ENCODE data around the gene SAFB.
"Not testable (repeated sequence)": the region's sequence is repeated elsewhere in the genome, so short reads cannot be mapped to it uniquely, and the experiment has no call there.

Gene SAFB

GRCh38 chr19:5603626-5604025 lies 19.3 kb upstream of the SAFB start:
- Histone ChIP-seq H3K9me3 (ENCODE audit: control insufficient read depth, low read length) (no peaks in the 10 kb centered on the region), H3K27ac (no peak overlapping the region), H3K27me3 (ENCODE audit: control insufficient read depth, insufficient read depth, low read length) (no peaks in the 10 kb centered on the region), H3K36me3 (ENCODE audit: control insufficient read depth, insufficient read depth, low read length) (no peaks in the 10 kb centered on the region), H3K79me2 (peaks cover 44% of the 10 kb centered on the region), H3K9ac (no peak overlapping the region), H3K4me2 (ENCODE audit: low read length) (no peak overlapping the region), H3K4me1 (no peaks in the 10 kb centered on the region), H3K4me3 (ENCODE audit: low read depth, low read length) (no peak overlapping the region), H2AFZ (no peak overlapping the region)
- TF ChIP-seq CTCF (IDR thresholded peaks at IDR 0.05): no peak

DNA sequence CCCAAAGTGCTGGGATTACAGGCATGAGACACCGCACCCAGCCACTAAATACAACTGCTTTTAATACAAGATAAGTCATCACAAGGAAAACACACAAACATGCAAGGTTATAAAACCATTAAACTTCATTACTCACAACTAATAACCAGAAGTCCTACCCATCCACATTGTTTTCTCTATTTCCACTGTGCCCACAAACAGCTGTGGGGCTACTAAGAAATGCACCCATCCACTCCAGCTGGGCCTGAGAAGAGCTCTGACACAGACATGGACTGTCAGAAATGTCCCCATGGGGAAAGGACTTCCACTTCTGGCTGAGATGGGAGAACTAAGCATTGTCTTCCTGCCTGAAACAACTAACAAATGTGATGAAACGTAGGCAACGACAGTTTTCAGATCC lies 17.5 kb upstream of the SAFB start:
- no peaks in the 10 kb centered on the region for H3K9me3 ChIP-seq (ENCODE audit: control insufficient read depth, low read length)
- no peak for TF ChIP-seq CTCF (IDR thresholded peaks at IDR 0.05)
- H3K4me2 ChIP-seq (ENCODE audit: low read length): no peak overlapping the region
- no peak overlapping the region for H3K27ac ChIP-seq
- no peaks in the 10 kb centered on the region for H3K36me3 ChIP-seq (ENCODE audit: control insufficient read depth, insufficient read depth, low read length)
- no peaks in the 10 kb centered on the region for H3K4me1 ChIP-seq
- no peak overlapping the region for H3K9ac ChIP-seq
- no peaks in the 10 kb centered on the region for H3K27me3 ChIP-seq (ENCODE audit: control insufficient read depth, insufficient read depth, low read length)
- peaks cover 46% of the 10 kb centered on the region for H3K79me2 ChIP-seq
- H3K4me3 ChIP-seq (ENCODE audit: low read depth, low read length): no peak overlapping the region
- H2AFZ ChIP-seq: no peak overlapping the region

DNA sequence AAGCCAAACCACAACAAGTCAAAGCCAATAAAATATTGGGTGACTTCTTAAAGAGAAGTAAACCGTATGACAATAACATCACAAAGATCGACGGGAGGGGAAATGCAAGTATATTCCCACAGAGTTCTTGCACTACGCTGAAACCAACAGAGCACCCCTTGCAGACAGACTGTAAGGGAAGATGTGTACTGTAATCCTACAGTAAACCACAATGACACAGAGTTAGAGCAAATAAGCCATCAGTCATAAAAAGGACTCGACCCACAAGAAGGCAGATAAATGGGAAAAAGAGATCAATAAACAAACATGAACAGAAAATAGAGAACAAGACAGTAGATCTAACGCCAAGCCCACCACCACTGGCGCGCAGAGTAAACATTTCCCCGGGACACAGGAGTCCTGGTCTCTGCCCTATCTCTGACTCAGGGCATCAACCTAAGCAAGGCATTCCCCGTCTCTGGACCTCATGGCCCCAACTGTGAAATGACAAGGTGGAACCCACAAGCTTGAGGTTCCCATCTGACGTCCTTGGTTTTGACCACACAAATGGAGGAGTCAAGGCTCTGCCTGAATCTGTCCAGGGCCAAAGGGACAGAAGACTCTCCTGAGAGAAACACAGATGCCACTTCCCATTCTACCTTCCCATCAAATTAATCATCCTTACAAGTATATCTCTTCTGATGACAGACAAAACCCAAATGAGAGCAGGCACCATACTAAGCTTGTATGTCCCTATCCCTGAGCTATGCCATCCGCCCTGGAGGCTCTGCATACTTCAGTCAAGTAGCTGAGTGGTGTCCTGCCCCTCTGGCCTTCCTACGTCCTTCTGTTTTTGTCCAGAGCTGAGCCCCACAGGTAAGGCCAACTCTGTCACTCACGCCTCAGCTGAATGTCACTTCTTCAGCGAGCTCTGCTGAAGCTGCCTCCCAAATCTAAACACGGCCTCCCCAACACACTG lies 15.3 kb upstream of the SAFB start:
- H3K9me3 ChIP-seq (ENCODE audit: control insufficient read depth, low read length): no peaks in the 10 kb centered on the region
- TF ChIP-seq CTCF (IDR thresholded peaks at IDR 0.05): no peak
- H3K27ac ChIP-seq: no peak overlapping the region
- H2AFZ ChIP-seq: no peak overlapping the region
- H3K9ac ChIP-seq: no peak overlapping the region
- H3K4me2 ChIP-seq (ENCODE audit: low read length): no peak overlapping the region
- H3K4me3 ChIP-seq (ENCODE audit: low read depth, low read length): no peak overlapping the region
- no peaks in the 10 kb centered on the region for H3K27me3 ChIP-seq (ENCODE audit: control insufficient read depth, insufficient read depth, low read length)
- H3K79me2 ChIP-seq: peaks cover 48% of the 10 kb centered on the region
- no peaks in the 10 kb centered on the region for H3K4me1 ChIP-seq
- H3K36me3 ChIP-seq (ENCODE audit: control insufficient read depth, insufficient read depth, low read length): no peaks in the 10 kb centered on the region

DNA sequence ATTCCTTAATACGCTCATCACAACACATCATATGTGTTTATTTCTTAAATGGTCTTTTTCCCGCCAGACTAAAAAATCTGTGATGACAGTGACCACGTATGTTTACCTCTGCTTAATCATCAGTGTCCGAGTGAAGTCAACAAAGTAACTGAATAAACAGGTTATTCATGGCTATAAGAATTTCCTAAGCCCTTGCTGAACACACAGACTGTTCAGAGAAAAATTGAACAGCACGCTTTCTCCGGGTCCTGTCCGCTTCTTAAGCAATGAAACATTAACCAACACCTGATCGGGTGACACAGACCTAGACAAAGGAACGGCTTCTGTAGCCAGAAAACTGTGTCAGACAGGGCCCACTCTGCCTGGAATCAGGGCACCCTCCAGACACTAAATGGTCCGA lies 14.6 kb upstream of the SAFB start:
- Histone ChIP-seq H3K9ac (no peak overlapping the region), H3K4me1 (no peaks in the 10 kb centered on the region), H3K79me2 (peaks cover 50% of the 10 kb centered on the region), H3K9me3 (ENCODE audit: control insufficient read depth, low read length) (no peaks in the 10 kb centered on the region), H2AFZ (no peak overlapping the region), H3K27ac (no peak overlapping the region), H3K4me2 (ENCODE audit: low read length) (no peak overlapping the region), H3K27me3 (ENCODE audit: control insufficient read depth, insufficient read depth, low read length) (no peaks in the 10 kb centered on the region), H3K36me3 (ENCODE audit: control insufficient read depth, insufficient read depth, low read length) (no peaks in the 10 kb centered on the region), H3K4me3 (ENCODE audit: low read depth, low read length) (no peak overlapping the region)
- TF ChIP-seq CTCF (IDR thresholded peaks at IDR 0.05): no peak

DNA sequence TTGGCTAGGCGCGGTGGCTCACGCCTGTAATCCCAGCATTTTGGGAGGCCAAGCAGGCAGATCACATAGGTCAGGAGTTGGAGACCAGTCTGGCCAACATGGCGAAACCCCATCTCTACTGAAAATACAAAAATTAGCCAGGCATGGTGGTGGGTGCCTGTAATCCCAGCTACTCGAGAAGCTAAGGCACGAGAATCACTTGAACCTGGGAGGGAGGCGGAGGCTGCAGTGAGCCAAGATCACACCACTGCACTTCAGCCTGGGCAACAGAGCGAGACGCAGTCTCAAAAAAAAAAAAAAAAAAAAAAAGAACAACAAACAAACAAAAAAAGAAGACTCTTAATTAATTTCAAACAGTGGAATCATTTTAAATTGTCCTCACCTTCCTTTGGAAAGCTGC lies 14.1 kb upstream of the SAFB start:
- H3K27ac ChIP-seq: not testable (repeated sequence)

More for the DNA sequence above, 14.1 kb upstream of the SAFB start:
- not testable (repeated sequence) for H2AFZ ChIP-seq; H3K36me3 ChIP-seq (ENCODE audit: control insufficient read depth, insufficient read depth, low read length); H3K27me3 ChIP-seq (ENCODE audit: control insufficient read depth, insufficient read depth, low read length); H3K4me1 ChIP-seq; H3K9me3 ChIP-seq (ENCODE audit: control insufficient read depth, low read length); H3K4me3 ChIP-seq (ENCODE audit: low read depth, low read length); H3K9ac ChIP-seq; H3K4me2 ChIP-seq (ENCODE audit: low read length)
- peaks cover 53% of the 10 kb centered on the region for H3K79me2 ChIP-seq
